ENCODE results near the gene DMKN.
"Not testable (repeated sequence)": the region's sequence is repeated elsewhere in the genome, so short reads cannot be mapped to it uniquely, and the experiment has no call there.

The DMKN gene

DNA sequence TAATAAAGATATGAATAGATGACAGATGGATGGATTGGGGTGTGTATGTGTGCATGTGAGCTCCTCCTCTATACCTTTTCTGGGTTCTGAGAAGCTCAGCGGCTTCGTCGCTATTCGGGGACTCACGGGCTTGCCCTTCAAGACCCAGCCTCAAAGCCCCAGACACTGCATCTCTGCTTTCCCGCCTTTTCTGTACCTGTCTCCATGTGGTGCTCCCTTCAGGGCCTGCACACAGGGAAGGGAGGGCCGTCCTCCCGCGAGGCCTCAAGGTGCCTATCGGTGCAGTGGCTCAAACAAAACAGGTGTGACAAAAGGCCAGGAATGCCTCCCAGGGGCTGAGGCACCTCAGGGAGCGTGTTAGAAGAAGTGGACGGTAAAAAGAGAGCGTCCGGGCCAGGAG, 39.3 kb downstream of the DMKN start:
- Histone ChIP-seq H3K9ac (ENCODE audit: insufficient read length) (no peak overlapping the region), H3K36me3 (ENCODE audit: insufficient read depth, low read length) (no peaks in the 10 kb centered on the region), H3K4me3 (no peak overlapping the region), H3K9me3 (ENCODE audit: low read depth, low read length) (no peaks in the 10 kb centered on the region), H3K27ac (no peak overlapping the region)
- TF ChIP-seq EZH2 (IDR thresholded peaks at IDR 0.05), result no peak
- no peak for TF ChIP-seq POLR2AphosphoS5 (IDR thresholded peaks at IDR 0.05; ENCODE audit: borderline replicate concordance, low read depth, low read length)
- TF ChIP-seq FOXP2 (optimal IDR thresholded peaks at IDR 0.05; ENCODE audit: control extremely low read depth, extremely low read length, insufficient read depth), result no peak
- no peak for DNase-seq (ENCODE audit: low read depth, low spot score)

DNA sequence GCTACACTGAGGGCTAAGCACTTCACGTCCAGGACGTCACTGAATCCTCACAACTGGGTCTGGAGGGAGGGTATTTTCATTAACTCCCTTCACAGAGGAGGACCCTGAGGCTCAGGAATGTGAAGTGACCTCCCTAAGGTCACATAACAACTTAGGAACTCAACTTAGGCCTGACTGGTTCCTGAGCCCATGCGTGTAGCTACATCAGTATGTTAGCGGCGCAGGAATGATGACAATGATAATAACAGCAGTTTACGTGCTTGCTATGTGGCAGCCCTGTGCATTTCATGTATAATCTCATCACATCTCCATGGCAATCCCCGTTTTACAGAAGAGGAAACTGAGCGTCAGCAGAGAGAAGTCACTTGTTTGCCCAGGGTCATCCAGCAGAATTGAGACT, 41.5 kb downstream of the DMKN start:
- Histone ChIP-seq H3K9ac (ENCODE audit: insufficient read length) (no peak overlapping the region), H3K4me3 (no peak overlapping the region), H3K9me3 (ENCODE audit: low read depth, low read length) (no peaks in the 10 kb centered on the region), H3K27ac (no peak overlapping the region), H3K36me3 (ENCODE audit: insufficient read depth, low read length) (no peaks in the 10 kb centered on the region)
- no peak for TF ChIP-seq POLR2AphosphoS5 (IDR thresholded peaks at IDR 0.05; ENCODE audit: borderline replicate concordance, low read depth, low read length)
- TF ChIP-seq EZH2 (IDR thresholded peaks at IDR 0.05), result no peak
- TF ChIP-seq FOXP2 (optimal IDR thresholded peaks at IDR 0.05; ENCODE audit: control extremely low read depth, extremely low read length, insufficient read depth), result no peak
- no peak for DNase-seq (ENCODE audit: low read depth, low spot score)

- H3K27ac ChIP-seq; DNase-seq (ENCODE audit: low read depth, low spot score); H3K9me3 ChIP-seq (ENCODE audit: low read depth, low read length); H3K4me3 ChIP-seq; H3K9ac ChIP-seq (ENCODE audit: insufficient read length); H3K36me3 ChIP-seq (ENCODE audit: insufficient read depth, low read length): not testable (repeated sequence)
These were observed 42.4 kb downstream of the DMKN start for GRCh38 chr19:35471075-35471474.

DNA sequence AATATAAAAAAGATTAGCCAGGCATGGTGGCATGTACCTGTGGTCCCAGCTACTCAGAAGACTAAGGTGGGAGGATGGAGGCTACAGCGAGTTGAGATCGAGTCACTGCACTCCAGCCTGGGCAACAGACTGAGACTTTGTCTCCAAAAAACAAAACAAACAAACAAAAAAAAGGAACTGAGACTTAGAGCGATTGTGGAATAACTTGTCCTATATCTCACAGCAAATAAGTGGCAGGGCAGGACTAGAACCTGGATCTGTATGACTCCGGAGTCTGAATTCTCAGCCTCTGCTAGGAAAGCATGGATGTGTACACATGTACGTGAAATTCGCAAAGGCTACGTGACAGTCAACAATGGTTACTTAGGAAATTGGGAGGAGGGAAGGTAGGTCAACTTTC, 43.3 kb downstream of the DMKN start:
- Histone ChIP-seq H3K9ac (ENCODE audit: insufficient read length) (no peak overlapping the region), H3K36me3 (ENCODE audit: insufficient read depth, low read length) (no peaks in the 10 kb centered on the region), H3K9me3 (ENCODE audit: low read depth, low read length) (no peaks in the 10 kb centered on the region), H3K4me3 (no peak overlapping the region), H3K27ac (no peak overlapping the region)
- no peak for DNase-seq (ENCODE audit: low read depth, low spot score)
- TF ChIP-seq EZH2 (IDR thresholded peaks at IDR 0.05) (no peak), POLR2AphosphoS5 (IDR thresholded peaks at IDR 0.05; ENCODE audit: borderline replicate concordance, low read depth, low read length) (no peak), FOXP2 (optimal IDR thresholded peaks at IDR 0.05; ENCODE audit: control extremely low read depth, extremely low read length, insufficient read depth) (no peak)

DNA sequence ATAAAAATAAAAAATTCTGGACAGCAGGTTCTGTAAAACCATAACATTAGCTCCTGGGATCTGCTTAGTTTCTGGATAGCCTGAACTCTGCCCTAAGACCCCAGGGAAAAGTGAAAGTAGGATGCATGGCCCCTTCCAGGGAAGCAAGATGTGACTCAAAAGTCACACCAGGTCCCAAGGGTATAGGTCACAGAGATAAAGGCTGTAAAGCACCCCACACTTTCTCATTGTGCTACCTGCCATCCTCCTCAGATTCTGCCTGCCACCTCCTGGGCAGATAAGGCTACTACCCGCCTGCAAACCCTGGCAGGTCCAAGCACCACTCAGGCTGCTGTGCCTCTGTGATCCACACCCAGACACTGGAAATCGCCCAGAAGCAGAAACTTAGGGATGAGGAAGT, 44.8 kb downstream of the DMKN start:
- Histone ChIP-seq H3K36me3 (ENCODE audit: insufficient read depth, low read length) (no peaks in the 10 kb centered on the region), H3K4me3 (no peak overlapping the region), H3K27ac (no peak overlapping the region), H3K9me3 (ENCODE audit: low read depth, low read length) (no peaks in the 10 kb centered on the region), H3K9ac (ENCODE audit: insufficient read length) (no peak overlapping the region)
- no peak for TF ChIP-seq POLR2AphosphoS5 (IDR thresholded peaks at IDR 0.05; ENCODE audit: borderline replicate concordance, low read depth, low read length)
- no peak for TF ChIP-seq FOXP2 (optimal IDR thresholded peaks at IDR 0.05; ENCODE audit: control extremely low read depth, extremely low read length, insufficient read depth)
- TF ChIP-seq EZH2 (IDR thresholded peaks at IDR 0.05), result no peak
- no peak for DNase-seq (ENCODE audit: low read depth, low spot score)

GRCh38 chr19:35466259-35466658, 47.2 kb downstream of the DMKN start:
- TF ChIP-seq EZH2 (IDR thresholded peaks at IDR 0.05) (no peak), POLR2AphosphoS5 (IDR thresholded peaks at IDR 0.05; ENCODE audit: borderline replicate concordance, low read depth, low read length) (no peak), FOXP2 (optimal IDR thresholded peaks at IDR 0.05; ENCODE audit: control extremely low read depth, extremely low read length, insufficient read depth) (no peak)
- no peak overlapping the region for H3K27ac ChIP-seq
- H3K9me3 ChIP-seq (ENCODE audit: low read depth, low read length), result no peaks in the 10 kb centered on the region
- no peak overlapping the region for H3K9ac ChIP-seq (ENCODE audit: insufficient read length)
- no peak for DNase-seq (ENCODE audit: low read depth, low spot score)
- no peak overlapping the region for H3K4me3 ChIP-seq
- no peaks in the 10 kb centered on the region for H3K36me3 ChIP-seq (ENCODE audit: insufficient read depth, low read length)

GRCh38 chr19:35462956-35463355, 50.5 kb downstream of the DMKN start:
- H3K4me3 ChIP-seq; H3K9me3 ChIP-seq (ENCODE audit: low read depth, low read length); DNase-seq (ENCODE audit: low read depth, low spot score); H3K36me3 ChIP-seq (ENCODE audit: insufficient read depth, low read length); H3K27ac ChIP-seq; H3K9ac ChIP-seq (ENCODE audit: insufficient read length): not testable (repeated sequence)

DNA sequence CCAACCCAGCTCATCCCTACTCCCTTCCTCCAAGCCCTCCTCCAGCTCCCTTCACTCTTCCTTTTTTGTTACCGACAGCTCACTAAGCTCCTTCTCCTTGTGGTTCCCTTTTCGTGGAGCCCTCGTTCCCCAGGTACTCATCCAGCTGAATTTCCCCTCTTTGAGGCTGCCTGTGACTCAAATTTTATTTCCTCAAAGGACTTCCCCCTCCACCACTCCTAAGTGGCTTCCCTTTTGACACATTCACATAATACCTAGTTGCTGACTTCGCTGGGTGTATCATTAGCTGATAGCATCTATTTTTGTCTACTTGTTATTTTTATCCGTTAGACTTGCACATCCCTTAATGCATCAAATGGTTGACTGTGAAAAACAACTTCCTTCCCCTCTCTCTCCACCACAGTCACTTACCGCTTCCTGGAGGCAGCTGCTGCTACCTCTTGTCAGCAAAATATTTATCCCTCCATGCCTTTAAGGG, 50.9 kb downstream of the DMKN start:
- Histone ChIP-seq H3K4me3 (no peak overlapping the region), H3K9me3 (ENCODE audit: low read depth, low read length) (no peaks in the 10 kb centered on the region), H3K27ac (no peak overlapping the region), H3K36me3 (ENCODE audit: insufficient read depth, low read length) (no peaks in the 10 kb centered on the region), H3K9ac (ENCODE audit: insufficient read length) (no peak overlapping the region)
- no peak for DNase-seq (ENCODE audit: low read depth, low spot score)
- TF ChIP-seq EZH2 (IDR thresholded peaks at IDR 0.05) (no peak), FOXP2 (optimal IDR thresholded peaks at IDR 0.05; ENCODE audit: control extremely low read depth, extremely low read length, insufficient read depth) (no peak), POLR2AphosphoS5 (IDR thresholded peaks at IDR 0.05; ENCODE audit: borderline replicate concordance, low read depth, low read length) (no peak)

GRCh38 chr19:35461788-35462187, 51.7 kb downstream of the DMKN start:
- H3K9me3 ChIP-seq (ENCODE audit: low read depth, low read length); H3K27ac ChIP-seq; H3K4me3 ChIP-seq; DNase-seq (ENCODE audit: low read depth, low spot score); H3K36me3 ChIP-seq (ENCODE audit: insufficient read depth, low read length); H3K9ac ChIP-seq (ENCODE audit: insufficient read length): not testable (repeated sequence)

DNA sequence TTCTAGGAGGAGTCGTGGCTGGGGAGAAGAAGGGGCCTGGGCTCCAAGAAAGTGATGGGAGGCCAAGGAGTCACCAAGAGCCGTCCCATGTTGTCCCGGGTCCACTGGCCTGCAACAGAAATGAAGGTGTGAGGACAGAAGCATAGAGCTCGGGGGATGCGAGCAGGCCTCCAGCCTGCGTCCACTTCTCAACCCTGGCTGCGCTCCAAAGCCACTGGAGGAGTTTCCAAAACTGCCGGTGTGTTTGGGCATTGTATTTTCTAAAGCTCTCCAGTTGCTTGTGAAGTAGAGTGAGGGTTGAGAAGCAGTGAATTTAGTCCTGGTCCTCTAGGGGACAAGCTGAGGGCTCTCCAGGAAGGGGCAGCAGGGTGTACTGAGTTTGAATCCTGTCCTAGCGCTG, 52.4 kb downstream of the DMKN start:
- H3K9me3 ChIP-seq (ENCODE audit: low read depth, low read length), result no peaks in the 10 kb centered on the region
- no peak for TF ChIP-seq FOXP2 (optimal IDR thresholded peaks at IDR 0.05; ENCODE audit: control extremely low read depth, extremely low read length, insufficient read depth)
- TF ChIP-seq POLR2AphosphoS5 (IDR thresholded peaks at IDR 0.05; ENCODE audit: borderline replicate concordance, low read depth, low read length), result no peak
- TF ChIP-seq EZH2 (IDR thresholded peaks at IDR 0.05), result no peak
- no peak overlapping the region for H3K27ac ChIP-seq
- DNase-seq (ENCODE audit: low read depth, low spot score), result no peak
- no peak overlapping the region for H3K4me3 ChIP-seq
- H3K36me3 ChIP-seq (ENCODE audit: insufficient read depth, low read length), result no peaks in the 10 kb centered on the region
- no peak overlapping the region for H3K9ac ChIP-seq (ENCODE audit: insufficient read length)
